Stimulated activated CD4-positive, alpha-beta T cell treated with anti-CD3 and anti-CD28 coated beads, Interleukin-12 subunit alpha, Interleukin-12 subunit beta, amount 100 ng/mL, for 4 hours (primary cell): ENCODE results near the gene OR8U1.
"Not testable (repeated sequence)": the region's sequence is repeated elsewhere in the genome, so short reads cannot be mapped to it uniquely, and the experiment has no call there.

Source experiments
- DNase-seq: peaks from one replicate; pipeline ENCODE4 v3.0.0-alpha.2; 2020

The OR8U1 gene

DNA sequence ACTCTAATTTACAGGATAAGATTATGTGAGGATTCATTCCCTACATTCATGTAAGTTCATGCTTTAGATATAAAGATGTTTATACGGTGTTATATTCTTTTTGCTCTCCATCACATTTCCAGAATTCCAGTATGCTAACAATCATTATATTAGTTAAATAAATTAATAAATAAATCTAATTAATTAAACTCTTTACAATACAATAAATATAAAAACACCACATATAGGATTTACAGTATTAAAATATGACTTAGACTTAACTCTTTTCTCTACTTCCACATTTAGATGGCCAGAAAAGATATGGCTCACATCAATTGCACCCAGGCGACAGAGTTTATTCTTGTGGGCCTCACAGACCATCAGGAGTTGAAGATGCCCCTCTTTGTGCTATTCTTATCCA is at the start of gene OR8U1:
OR8U1 (plus strand) TSS at position 301 of the 400 bp plus-strand sequence; CDS start at position 301, 0 bp downstream.
- DNase-seq: no peak

DNA sequence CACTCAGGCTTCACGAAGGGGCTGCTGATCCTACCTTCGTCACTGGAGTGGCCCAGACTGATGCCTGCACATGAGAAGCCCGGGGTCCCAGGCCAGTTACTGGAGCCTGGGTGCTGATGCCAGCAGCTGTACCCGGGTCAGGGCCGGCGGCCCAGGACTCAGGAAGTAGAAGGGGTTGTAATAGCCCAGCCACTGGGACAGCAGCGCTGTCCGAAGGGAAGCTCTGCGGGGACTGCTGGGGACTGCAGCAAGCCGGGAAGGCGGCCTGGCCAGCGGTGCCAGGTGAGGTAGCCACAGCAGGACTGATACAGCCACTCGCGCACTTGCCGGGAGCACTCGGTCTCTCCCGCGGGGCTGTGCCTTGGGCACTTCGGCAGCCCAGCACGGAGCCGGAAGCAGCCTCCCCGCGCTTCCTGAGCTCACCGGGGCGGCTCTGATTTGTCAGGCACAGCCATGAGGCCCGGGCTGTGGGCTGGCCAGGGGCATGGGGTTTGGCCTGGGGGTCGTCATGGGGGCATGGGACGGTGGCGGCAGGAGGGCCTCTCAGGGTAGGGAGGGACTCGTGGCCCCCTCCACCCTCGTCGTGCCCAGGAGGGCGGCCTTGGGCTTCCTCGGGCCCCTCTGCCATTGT is 43.4 kb upstream of the OR8U1 start:
- no peak for DNase-seq

DNA sequence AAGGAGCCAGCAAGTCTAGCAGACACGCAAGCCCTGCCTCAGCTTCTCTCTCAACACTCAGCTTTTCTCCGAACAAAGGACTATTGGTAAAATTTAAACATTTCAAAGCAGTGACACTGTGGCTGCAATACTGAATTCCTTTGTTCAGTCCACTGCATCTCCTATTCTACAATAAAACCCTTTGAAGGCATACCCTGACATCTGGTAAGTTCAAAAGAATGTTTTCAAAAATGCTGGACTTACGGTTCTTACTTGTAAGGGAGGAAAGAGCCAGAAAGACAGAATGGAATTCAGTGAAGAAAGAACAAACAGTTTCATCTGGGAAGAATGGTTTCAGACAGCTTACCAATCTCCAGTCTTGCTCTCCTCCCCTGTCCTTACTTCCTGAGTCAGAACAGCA is 42.3 kb upstream of the OR8U1 start:
- no peak for DNase-seq

DNA sequence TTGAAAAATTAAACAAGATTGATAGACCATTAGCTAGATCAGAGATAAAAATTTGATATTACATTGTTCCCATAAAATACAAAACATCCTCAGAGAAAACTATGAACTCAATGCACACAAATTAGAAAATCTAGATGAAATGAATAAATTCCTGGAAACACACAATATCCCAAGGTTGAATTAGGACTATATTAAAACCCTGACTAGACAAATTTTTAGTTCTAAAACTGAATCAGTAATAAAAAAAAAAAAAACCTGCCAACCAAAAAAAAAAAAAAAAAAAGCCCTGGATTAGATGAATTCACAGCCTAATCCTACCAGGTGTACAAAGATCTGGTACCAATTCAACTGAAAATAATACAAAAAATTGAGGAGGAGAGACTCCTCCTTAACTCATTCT is 35.1 kb upstream of the OR8U1 start:
- DNase-seq: no peak

DNA sequence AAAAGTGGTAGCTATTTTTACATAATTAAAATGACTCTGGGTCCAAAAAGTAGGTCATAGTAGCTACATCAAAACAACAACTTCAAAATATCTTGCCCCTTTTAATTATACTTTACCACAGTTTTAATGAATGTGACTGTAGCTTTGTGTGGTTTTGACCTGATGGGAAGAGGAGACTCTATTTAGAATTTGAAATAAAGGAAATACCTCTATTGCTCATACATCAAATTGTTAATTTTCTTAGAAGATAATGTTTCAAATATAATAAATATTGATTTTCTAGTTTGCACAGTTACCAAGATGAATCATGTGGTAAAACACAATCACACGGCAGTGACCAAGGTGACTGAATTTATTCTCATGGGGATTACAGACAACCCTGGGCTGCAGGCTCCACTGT is 29.7 kb upstream of the OR8U1 start, which contains the start of gene OR8K1:
OR8K1 (plus strand) TSS at position 301 of the 400 bp plus-strand sequence; CDS start at position 301, 0 bp downstream.
- DNase-seq: no peak

DNA sequence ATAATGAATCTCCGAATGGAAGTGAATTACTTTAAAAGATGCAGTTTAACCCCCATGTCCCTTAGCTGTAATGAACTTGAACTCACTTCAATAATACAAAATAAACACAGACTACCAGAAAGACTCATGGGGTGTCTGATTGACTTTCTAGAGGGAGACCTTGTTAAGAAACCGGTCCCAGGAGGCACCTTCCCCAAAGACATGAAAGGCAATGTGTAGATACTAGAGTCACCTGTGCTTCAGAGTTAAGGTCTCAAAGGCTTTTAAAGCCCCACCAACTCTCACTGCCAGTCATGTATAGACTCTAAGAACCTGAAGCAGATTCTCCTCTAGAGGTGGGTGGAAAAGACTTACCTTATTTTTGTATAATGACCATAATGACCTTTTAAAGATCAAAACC is 21.4 kb upstream of the OR8U1 start, which contains the start of gene OR8J1:
OR8J1 (plus strand) TSS at position 301 of the 400 bp plus-strand sequence. CDS start 5,956 bp downstream, outside the sequence.
- DNase-seq: no peak

DNA sequence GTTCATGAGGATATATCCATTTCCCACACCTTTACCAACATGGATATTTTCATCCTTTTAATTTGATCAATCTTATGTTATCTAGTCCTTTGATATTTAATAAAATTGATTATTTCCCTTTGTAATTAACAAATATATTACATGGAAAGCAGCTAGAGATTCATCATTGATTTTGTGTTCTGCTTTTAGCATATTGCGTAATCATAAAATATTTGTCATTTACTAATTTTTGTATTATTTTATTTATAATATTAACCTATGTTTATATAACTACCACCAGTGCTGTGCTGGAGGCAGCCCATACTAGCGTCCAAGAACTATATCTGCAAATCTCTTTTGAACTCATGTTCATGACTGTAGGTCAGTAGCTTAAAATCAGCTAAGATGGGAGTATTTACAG is 4.7 kb downstream of the OR8U1 start:
- DNase-seq: no peak

DNA sequence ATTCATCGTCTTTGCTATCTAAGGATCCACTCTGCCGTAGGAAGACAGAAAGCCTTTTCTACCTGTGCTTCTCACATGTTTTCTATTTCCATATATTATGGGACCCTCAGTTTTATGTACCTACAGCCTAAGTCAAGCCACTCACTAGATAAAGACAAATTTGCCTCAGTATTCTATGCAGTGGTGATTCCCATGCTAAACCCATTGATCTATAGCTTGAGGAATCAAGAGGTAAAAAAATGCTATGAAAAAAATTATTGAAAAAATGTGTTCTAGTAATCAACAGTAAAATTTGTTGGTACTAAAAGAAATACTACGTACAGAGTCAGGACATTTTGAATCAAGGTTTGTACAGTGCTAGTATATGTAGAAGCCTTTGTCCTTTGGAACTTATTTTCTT is 19.0 kb downstream of the OR8U1 start:
- DNase-seq: no peak

DNA sequence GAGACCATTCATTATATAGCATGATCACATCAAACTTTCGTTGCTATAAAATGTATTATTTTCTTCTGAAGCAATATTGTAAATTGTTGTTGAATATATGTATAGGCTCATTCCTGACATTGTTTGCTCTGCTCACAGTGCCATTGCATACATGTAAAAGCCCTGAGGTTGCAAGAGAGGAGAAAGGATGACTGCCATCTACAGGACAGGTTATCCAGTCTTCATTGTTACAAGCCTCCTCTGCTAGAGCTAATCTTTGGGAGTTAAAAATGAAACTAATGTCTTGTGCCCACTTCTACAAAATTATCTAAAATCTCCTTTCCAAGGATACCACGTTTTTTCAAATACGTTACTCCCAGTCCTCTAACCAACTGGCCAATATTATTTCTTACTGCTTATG is 20.6 kb downstream of the OR8U1 start:
- DNase-seq: no peak

DNA sequence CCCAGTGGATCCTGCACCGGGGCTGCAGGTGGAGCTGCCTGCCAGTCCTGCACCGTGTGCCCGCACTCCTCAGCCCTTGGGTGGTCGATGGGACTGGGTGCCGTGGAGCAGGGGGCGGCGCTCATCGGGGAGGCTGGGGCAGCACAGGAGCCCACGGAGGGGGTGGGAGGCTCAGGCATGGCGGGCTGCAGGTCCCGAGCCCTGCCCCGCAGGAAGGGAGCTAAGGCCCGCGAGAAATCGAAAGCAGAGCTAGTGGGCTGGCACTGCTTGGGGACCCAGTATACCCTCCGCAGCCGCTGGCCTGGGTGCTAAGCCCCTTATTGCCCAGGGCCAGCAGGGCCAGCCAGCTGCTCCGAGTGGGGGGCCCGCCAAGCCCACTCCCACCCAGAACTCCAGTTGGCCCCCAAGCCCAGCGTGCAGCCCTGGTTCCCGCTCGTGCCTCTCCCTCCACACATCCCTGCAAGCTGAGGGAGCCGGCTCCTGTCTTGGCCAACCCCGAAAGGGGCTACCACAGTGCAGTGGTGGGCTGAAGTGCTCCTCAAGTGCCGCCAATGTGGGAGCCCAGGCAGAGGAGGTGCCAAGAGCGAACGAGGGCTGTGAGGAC is 26.5 kb downstream of the OR8U1 start:
- not testable (repeated sequence) for DNase-seq

DNA sequence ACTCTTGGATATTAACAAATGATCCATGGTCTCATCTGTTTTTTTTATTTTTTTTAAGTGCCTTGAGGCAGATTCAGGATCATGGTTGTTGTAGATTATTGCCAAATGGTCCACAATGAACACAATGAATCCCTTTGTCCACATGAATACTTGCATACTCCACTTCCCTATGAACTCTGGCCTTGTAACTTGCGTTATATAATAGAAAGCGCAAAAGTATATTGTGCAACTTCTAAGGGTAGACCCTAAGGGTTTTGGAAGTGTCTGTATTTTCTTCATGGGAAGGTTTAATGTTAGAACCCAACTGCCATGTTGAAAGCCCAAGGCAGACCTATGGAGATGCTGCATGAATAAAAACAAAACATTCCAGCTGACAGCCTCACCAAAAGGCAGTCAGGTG is 29.0 kb downstream of the OR8U1 start:
- no peak for DNase-seq

DNA sequence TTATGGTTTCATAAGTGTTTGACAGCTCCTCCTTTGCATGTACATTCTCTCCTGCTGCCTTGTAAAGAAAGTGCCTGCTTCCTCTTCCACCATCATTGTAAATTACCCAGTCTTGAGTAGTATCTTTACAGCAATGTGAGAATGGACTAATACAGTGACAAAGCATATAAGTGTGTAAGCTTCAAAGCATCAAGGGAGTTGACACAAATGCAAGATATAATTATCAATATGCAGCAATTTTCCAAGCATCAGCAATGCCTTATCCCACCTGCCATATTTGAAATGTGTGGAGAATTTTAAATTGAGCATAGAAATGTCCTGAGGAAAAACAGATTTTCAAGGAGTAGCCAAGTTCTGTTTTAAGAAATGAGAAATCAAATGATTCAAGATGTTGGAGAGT is 35.4 kb downstream of the OR8U1 start:
- no peak for DNase-seq

DNA sequence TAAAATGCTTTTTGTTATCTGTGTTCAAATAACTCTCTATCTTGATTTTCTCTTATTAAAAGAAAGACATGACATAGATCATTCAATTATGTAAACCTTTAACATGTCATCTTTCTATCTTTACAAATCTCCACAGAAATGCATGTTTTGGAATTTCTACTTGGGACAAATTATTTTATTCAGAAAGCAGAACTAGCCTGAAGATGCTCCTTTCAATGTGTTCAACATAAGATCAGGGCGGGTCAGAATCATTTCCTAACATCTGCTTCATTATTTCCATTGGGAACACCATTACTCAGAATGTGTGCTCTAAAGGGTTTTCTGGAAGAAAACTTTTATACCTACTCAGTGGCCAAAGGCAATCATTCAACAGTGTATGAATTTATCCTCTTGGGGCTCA is 37.0 kb downstream of the OR8U1 start, which contains the start of gene OR5AL1:
OR5AL1 (plus strand) TSS at position 301 of the 400 bp plus-strand sequence.
- no peak for DNase-seq
